SJSA1 (cell line): ENCODE data around the gene BPGM. TPM values are rescaled to one million over a fixed set of nuclear protein-coding genes. Genes with fewer than 3 reads are reported as not detected.

Source experiments
- DNase-seq, 2 experiments: peaks; one replicate each; pipeline ENCODE4 v3.0.0-alpha.2; 2015 to 2020; ENCODE audit warnings: low spot score in 2 of 2, low read depth in 1 of 2
- H3K27ac ChIP-seq: fragments of 250-450 bp; sonication (Bioruptor Pico); 2 replicates; pipeline ENCODE4 v1.5.1; 2020; ENCODE audit warnings: mild to moderate bottlenecking, moderate library complexity
- H3K27me3 ChIP-seq: fragments of 250-450 bp; sonication (Bioruptor Pico); replicated peaks from 2 replicates; pipeline ENCODE4 v1.5.1; 2020; ENCODE audit warnings: mild to moderate bottlenecking, moderate library complexity
- H3K36me3 ChIP-seq: fragments of 250-450 bp; sonication (Bioruptor Pico); 2 replicates; pipeline ENCODE4 v1.5.1; 2020; ENCODE audit warnings: mild to moderate bottlenecking
- H3K4me1 ChIP-seq: fragments of 250-450 bp; sonication (Bioruptor Pico); replicated peaks from 2 replicates; pipeline ENCODE4 v1.6.1; 2021; ENCODE audit warnings: mild to moderate bottlenecking
- H3K4me3 ChIP-seq: fragments of 250-450 bp; sonication (Bioruptor Pico); 2 replicates; pipeline ENCODE4 v1.5.1; 2020; ENCODE audit warnings: mild to moderate bottlenecking
- H3K9me3 ChIP-seq: fragments of 250-450 bp; sonication (Bioruptor Pico); replicated peaks from 2 replicates; pipeline ENCODE4 v1.5.1; 2020; ENCODE audit warnings: mild to moderate bottlenecking
- total RNA-seq: library from RNA; depleted of rRNA; stranded (reverse); fragments of >200 nt; shearing (Covaris generic); gene quantifications from 2 replicates; pipeline ENCODE4 v1.2.3, GENCODE V29; 2014; rRNA removed

Gene BPGM
- 43.7 and 45.4 TPM in 2 replicates for total RNA-seq

- H3K4me3 ChIP-seq, result peak within 1 kb of the TSS; percentile 50
- peak within 1 kb of the TSS; percentile 80 for H3K27ac ChIP-seq
- H3K9me3 ChIP-seq, result no peaks in the 10 kb centered on the region
- peak; percentile 99 for DNase-seq
- H3K27me3 ChIP-seq, result no peaks in the 10 kb centered on the region
- H3K4me1 ChIP-seq, result peaks cover 14% of the 10 kb centered on the region
- no peaks in the 10 kb centered on the region for H3K36me3 ChIP-seq
These were observed at the start of gene BPGM for GRCh38 chr7:134646425-134647305. Gene BPGM (plus strand): TSS chr7:134646853. CDS start chr7:134661508, 14,655 bp downstream.

GRCh38 chr7:134599371-134599770 is 47.3 kb upstream of the BPGM start:
- Histone ChIP-seq H3K27me3 (no peaks in the 10 kb centered on the region), H3K4me1 (peaks cover 9% of the 10 kb centered on the region), H3K36me3 (no peaks in the 10 kb centered on the region), H3K27ac (no peak overlapping the region), H3K4me3 (no peak overlapping the region), H3K9me3 (no peaks in the 10 kb centered on the region)
- DNase-seq, result no peak

GRCh38 chr7:134601459-134601858 is 45.2 kb upstream of the BPGM start:
- H3K4me3 ChIP-seq, result no peak overlapping the region
- no peaks in the 10 kb centered on the region for H3K27me3 ChIP-seq
- no peak for DNase-seq
- H3K36me3 ChIP-seq, result no peaks in the 10 kb centered on the region
- H3K9me3 ChIP-seq, result no peaks in the 10 kb centered on the region
- no peak overlapping the region for H3K27ac ChIP-seq
- 0 out of 2 replicates have a peak, but pooled peaks cover 4% of the 10 kb centered on the region for H3K4me1 ChIP-seq

- no peaks in the 10 kb centered on the region for H3K27me3 ChIP-seq
- H3K36me3 ChIP-seq, result no peaks in the 10 kb centered on the region
- no peaks in the 10 kb centered on the region for H3K9me3 ChIP-seq
- no peak overlapping the region for H3K27ac ChIP-seq
- no peak for DNase-seq
- peaks cover 8% of the 10 kb centered on the region; the same call in 1 of the 2 replicates for H3K4me1 ChIP-seq
- no peak overlapping the region for H3K4me3 ChIP-seq
These were observed 43.7 kb upstream of the BPGM start for GRCh38 chr7:134602881-134603451.

- H3K27me3 ChIP-seq, result no peaks in the 10 kb centered on the region
- H3K27ac ChIP-seq, result no peak overlapping the region
- H3K36me3 ChIP-seq, result no peaks in the 10 kb centered on the region
- DNase-seq, result peak; percentile 55 to 63
- no peak overlapping the region for H3K4me3 ChIP-seq
- peaks cover 8% of the 10 kb centered on the region; the same call in 1 of the 2 replicates for H3K4me1 ChIP-seq
- no peaks in the 10 kb centered on the region for H3K9me3 ChIP-seq
These were observed 40.4 kb upstream of the BPGM start for GRCh38 chr7:134605978-134606923.

- no peak for DNase-seq
- H3K4me1 ChIP-seq, result peaks cover 18% of the 10 kb centered on the region
- H3K9me3 ChIP-seq, result no peaks in the 10 kb centered on the region
- no peaks in the 10 kb centered on the region for H3K27me3 ChIP-seq
- no peak overlapping the region for H3K4me3 ChIP-seq
- H3K36me3 ChIP-seq, result no peaks in the 10 kb centered on the region
- H3K27ac ChIP-seq, result no peak overlapping the region
These were observed 35.0 kb upstream of the BPGM start for GRCh38 chr7:134611611-134612151.

- Histone ChIP-seq H3K9me3 (no peaks in the 10 kb centered on the region), H3K4me1 (peaks cover 16% of the 10 kb centered on the region), H3K27me3 (no peaks in the 10 kb centered on the region), H3K36me3 (no peaks in the 10 kb centered on the region), H3K27ac (no peak overlapping the region), H3K4me3 (no peak overlapping the region)
- DNase-seq, result no peak
These were observed 34.5 kb upstream of the BPGM start for GRCh38 chr7:134612197-134612596.

- Histone ChIP-seq H3K27me3 (no peaks in the 10 kb centered on the region), H3K9me3 (no peaks in the 10 kb centered on the region), H3K4me3 (no peak overlapping the region), H3K4me1 (peaks cover 24% of the 10 kb centered on the region), H3K27ac (peak overlapping the region; percentile 60), H3K36me3 (no peaks in the 10 kb centered on the region)
- DNase-seq, result peak; percentile 72 to 89
These were observed 32.9 kb upstream of the BPGM start for GRCh38 chr7:134613623-134614347.

GRCh38 chr7:134616611-134617010 is 30.0 kb upstream of the BPGM start:
- Histone ChIP-seq H3K4me3 (no peak overlapping the region), H3K9me3 (no peaks in the 10 kb centered on the region), H3K4me1 (peaks cover 42% of the 10 kb centered on the region), H3K27ac (no peak overlapping the region), H3K27me3 (no peaks in the 10 kb centered on the region), H3K36me3 (no peaks in the 10 kb centered on the region)
- DNase-seq, result no peak

GRCh38 chr7:134618756-134619530 is 27.7 kb upstream of the BPGM start:
- Histone ChIP-seq H3K4me3 (no peak overlapping the region), H3K27ac (peak overlapping the region; percentile 67), H3K36me3 (no peaks in the 10 kb centered on the region), H3K4me1 (peaks cover 33% of the 10 kb centered on the region), H3K9me3 (no peaks in the 10 kb centered on the region), H3K27me3 (no peaks in the 10 kb centered on the region)
- DNase-seq, result peak in 1 of 2 experiments; percentile 36

GRCh38 chr7:134619627-134620331 is 26.9 kb upstream of the BPGM start:
- Histone ChIP-seq H3K27me3 (no peaks in the 10 kb centered on the region), H3K4me1 (peaks cover 26% of the 10 kb centered on the region), H3K9me3 (no peaks in the 10 kb centered on the region), H3K36me3 (no peaks in the 10 kb centered on the region), H3K4me3 (no peak overlapping the region), H3K27ac (peak overlapping the region; percentile 67)
- peak in 1 of 2 experiments; percentile 52 for DNase-seq
